GM18907 (cell line): Measurements from ENCODE around the gene RAVER2.
"Not testable (repeated sequence)": the region's sequence is repeated elsewhere in the genome, so short reads cannot be mapped to it uniquely, and the experiment has no call there.

ENCODE experiments used
- ATAC-seq: cut with Tn5 transposase; IDR thresholded peaks from one replicate; pipeline ENCODE4 v1.9.1; 2021; ENCODE audit warnings: mild to moderate bottlenecking, moderate library complexity; ENCODE audit not compliant: unreplicated experiment

RAVER2 gene, protein sequence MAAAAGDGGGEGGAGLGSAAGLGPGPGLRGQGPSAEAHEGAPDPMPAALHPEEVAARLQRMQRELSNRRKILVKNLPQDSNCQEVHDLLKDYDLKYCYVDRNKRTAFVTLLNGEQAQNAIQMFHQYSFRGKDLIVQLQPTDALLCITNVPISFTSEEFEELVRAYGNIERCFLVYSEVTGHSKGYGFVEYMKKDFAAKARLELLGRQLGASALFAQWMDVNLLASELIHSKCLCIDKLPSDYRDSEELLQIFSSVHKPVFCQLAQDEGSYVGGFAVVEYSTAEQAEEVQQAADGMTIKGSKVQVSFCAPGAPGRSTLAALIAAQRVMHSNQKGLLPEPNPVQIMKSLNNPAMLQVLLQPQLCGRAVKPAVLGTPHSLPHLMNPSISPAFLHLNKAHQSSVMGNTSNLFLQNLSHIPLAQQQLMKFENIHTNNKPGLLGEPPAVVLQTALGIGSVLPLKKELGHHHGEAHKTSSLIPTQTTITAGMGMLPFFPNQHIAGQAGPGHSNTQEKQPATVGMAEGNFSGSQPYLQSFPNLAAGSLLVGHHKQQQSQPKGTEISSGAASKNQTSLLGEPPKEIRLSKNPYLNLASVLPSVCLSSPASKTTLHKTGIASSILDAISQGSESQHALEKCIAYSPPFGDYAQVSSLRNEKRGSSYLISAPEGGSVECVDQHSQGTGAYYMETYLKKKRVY

DNA sequence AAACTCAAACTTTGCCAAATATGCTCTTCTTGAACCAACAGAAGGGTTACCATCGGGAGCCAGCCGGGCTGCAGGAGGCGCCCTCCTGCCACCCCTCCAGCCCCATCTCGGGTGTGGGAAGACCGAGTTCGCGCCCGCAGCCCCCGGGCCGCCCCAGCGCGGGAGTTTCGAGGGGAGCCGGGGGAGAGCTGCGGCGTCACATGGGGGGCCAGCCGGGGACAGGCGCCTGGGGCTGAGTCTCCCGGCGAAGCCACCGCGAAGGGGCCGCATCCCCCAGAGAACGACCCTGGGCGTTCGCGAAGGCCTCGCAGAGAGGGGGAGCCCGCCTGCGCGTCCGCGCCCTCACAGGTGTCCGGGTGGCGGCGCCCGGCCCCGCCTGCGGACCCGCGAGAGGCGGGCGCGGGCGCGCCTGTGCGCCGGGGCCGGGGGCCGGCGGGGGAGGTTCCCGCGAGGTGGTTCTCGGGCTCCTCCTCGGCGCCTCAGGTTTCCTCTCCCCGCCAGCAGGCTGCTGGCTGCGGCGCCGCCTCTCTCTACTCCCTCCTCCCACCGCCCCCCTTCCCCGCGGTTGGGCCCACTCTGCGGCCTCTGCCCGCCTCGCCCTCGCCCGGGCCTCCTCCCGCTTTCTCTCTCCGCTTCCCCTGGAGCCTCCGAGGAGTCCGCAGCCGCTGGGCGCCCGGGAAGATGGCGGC, at the start of gene RAVER2:
Gene RAVER2, plus strand, starts transcription at position 584 of the 689 bp plus-strand sequence. Its CDS starts 98 bp downstream, at position 682.
- ATAC-seq = peak; percentile 65

DNA sequence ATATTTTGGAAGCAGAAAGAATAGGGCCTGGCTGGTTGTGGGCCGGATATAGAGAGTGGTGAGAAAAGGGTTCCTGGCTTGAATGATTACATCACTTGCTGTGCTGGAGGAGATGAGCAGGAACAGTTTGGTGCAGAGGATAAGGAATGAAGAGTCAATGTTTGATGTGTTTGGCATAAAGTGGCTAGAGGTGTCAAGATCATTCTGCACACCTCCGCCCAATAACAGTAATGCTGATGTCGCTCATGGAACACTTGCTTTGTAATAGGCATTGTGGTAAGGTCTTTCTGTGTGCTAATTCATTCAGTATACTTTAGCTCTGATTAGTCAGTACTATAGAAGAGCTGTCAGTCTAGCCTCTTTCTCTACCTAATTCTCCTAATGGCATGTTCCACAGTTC, 48.0 kb upstream of the RAVER2 start:
- no peak for ATAC-seq

DNA sequence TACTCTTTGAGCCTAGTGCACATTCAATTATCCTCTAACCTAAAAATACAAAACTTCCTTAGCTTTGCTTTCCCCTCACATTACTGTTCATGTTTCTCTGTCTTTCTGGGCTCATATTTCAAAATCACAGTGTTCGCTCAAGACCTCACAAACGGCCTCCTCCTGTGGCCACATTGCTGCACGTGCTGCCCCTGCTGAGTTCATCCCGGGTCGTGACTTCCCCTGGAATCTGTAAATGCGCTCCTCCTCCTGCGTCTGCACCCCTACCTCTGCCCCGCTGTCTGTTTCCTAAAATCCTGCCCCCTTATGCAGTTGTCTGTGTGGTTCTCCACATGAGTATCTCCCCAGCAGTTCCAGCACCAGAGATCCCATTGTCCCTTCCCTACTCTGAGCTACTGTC, 45.5 kb upstream of the RAVER2 start:
- no peak for ATAC-seq

DNA sequence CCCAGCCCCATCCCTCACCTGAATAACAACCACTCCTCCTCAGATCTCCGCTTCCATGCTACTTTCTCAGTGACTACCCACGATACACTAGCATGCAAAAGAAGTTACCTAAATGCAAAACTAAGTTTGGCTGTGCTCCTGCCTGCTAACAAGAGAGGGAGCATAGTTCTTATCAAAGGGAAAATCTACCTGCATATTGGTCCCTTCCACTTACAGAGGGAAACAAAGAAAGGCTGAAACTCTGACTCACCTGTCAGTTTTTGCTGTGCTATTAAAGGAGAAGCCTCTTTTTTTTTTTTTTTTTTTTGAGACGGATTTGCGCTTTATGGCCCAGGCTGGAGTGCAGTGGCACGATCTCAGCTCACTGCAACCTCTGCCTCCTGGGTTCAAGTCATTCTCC, 43.8 kb upstream of the RAVER2 start:
- no peak for ATAC-seq

DNA sequence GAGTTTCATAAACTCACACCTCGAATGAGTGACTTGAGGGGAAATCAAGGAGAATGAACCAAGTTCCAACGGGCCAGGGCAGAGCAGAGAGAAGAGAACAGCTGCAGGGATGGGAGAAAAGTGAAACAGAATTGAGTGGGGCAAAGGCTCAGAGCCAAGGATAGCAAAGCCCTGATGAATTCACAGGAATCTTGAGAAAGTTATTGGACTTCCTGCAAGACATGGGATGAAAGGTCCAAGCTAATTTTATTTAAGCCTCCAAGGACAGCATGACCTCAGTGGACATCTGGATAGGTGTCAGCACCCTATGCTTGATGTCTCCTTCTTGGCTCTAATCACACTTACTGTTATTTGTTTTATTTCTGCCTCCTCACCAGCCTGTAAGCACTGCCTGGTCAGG, 43.0 kb upstream of the RAVER2 start:
- ATAC-seq = no peak

DNA sequence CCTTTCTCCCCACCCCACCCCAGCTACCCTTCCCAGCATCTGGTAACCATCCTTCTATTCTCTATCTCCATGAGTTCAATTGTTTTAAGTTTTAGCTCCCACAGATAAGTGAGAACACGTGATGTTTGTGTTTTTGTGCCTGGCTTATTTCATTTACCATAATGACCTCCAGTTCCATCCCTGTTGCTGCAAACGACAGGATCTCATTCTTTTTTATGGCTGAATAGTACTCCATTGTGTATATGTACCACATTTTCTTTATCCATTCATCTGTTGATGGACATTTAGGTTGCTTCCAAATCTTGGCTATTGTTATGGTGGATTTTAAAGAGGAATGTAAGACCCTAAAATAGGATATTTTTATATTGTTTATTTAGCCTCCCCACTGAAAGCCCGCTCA, 42.2 kb upstream of the RAVER2 start:
- ATAC-seq = not testable (repeated sequence)

DNA sequence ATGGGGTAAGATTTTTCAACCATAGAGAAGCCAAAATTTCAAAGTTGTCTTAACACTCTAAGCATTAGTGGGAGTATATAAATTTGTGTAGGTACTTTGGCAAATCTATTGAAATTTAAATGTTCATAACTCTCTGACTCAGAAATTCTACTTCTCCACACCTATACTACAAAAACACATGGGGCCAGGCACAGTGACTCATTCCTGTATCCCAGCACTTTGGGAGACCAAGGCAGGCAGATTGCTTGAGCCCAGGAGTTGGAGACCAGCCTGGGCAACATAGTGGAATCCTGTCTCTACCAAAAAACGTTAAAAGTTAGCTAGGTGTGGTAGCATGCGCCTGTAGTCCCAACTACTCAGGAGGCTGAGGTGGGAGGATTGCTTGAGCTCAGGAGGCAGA, 41.3 kb upstream of the RAVER2 start:
- ATAC-seq = no peak

DNA sequence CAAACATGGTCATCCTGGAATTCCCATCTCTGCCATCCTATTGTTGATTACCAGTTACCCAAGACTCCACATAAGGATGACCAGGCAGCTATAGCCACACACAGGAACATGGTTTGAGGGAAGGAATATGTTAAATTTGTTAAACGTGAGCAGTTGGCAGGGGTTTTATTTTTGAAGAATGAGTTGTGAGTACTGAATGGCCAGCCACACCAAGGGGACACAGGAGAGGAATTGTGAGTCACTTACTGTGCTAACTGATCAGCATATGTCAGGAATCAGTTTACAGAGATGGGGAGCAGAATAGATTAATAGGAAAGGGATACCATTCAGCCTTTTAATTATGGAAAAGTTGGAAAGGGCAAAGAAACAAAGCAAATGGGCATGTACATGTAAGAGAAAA, 39.3 kb upstream of the RAVER2 start:
- no peak for ATAC-seq

DNA sequence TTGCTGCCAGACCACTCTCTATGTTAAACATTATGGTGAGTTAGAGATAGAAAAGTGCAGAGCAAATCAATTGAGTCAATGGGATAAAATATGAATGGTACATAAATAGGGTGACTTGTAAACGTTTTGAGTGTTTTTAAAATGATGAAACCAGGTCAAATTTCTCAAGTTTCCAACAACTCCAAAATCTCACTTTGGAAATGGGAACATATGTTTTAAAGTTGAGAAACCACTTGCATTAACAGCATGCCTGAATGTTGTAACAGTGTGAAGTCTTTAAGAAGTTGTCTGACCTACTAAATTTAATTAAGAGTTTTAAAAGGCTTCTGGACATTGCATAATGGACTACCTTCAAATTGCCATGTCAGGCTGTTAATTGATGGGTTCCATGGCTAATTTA, 33.6 kb upstream of the RAVER2 start:
- ATAC-seq = no peak

DNA sequence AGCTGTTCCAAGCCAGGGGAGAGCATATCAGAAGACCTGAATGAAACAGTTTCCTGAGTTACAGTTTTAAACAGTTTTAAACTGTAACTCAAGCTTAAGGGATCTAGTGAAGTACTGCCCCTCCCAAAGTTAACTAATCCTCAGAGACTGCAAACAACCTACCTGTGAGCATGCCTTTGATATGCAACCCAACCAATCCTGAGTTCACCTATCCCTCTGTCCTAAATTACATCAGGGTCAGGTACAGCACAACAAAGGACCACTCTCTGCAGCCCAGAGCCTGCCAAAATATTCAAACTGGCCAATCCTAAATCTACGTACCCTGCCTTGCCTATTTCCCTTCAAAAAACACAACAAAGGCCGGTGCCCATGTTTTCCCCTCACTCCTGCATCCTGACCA, 32.8 kb upstream of the RAVER2 start:
- no peak for ATAC-seq

DNA sequence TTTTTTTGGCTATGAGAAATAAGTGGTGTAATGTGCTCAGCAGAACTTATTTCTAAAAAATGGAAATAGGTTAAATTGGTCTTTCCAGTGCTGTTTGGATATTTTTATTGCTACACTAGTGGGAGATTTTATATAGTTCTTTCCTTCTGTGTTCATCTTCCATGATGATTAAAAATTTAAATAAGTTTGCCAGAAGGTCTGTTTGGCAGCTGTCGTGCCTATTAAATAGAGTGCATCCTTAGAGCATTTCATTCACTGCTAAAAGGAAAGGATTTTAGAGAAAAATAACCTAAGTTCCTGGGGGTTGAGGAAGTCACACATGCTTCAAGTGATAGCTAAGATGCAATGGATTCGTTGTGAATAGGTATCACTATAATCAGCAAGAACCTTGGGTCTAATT, 29.7 kb upstream of the RAVER2 start:
- no peak for ATAC-seq

DNA sequence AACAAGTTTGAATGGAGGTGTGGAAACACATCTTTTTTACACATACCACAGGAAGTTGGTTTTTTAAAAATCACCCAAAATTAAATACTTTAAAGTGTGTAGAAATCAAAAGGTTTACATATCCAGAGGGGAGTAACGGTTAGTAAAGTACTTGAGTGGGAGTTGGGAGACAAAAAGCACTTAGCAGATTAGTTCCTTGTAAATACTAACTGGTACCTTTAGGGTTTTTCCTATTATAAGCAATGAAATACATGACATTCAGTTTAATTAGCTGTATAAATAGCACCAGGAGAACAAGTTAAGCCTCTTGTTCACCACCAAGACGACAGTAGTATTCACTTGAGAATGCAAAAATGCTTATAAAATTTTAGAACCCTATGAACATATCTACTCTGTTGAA, 23.7 kb upstream of the RAVER2 start:
- ATAC-seq = no peak

DNA sequence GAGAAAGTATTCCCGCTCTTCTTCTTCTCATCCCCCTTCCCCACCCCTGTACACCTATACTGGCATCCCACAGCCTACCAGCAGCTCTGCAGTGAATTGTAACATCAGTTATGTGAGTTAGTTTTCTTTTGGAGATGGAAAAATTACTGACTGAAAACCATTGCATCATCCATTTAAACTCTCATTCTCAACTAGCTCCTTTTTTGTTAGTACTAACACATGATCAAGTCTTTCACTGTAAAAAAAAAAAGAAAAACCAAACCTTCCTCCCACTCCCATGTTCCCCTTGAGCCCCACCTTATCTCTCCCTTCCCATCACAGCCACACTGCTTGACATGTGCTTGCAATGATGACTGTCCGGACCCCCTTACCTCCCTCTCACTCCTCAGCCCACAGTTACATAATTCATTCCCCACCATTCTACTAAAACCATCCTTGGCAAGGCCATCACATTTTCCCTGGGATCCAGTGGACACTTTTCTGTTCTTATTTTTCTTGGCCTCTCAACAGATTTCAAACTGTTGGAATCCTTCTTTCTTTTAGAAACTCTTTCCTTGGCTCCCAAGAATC, 23.2 kb upstream of the RAVER2 start:
- no peak for ATAC-seq

DNA sequence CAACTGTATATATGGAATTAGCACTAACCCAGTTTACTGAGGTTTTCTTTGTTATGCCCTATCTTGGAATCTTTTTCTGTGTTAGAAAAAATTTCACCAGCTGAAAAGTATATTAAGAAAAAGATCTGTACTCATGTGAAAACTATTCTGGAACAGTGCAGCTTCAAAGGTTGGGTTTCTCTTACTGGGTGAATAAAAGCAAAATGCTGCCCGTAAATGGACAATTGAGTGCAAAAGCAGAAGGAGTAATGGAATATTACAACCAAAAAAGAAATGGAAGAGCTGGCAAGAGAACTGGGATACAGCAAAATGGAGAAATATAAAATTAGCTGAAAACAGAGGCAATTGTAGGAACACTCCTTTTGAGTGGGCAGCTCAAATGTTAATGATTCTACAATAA, 17.0 kb upstream of the RAVER2 start:
- no peak for ATAC-seq

DNA sequence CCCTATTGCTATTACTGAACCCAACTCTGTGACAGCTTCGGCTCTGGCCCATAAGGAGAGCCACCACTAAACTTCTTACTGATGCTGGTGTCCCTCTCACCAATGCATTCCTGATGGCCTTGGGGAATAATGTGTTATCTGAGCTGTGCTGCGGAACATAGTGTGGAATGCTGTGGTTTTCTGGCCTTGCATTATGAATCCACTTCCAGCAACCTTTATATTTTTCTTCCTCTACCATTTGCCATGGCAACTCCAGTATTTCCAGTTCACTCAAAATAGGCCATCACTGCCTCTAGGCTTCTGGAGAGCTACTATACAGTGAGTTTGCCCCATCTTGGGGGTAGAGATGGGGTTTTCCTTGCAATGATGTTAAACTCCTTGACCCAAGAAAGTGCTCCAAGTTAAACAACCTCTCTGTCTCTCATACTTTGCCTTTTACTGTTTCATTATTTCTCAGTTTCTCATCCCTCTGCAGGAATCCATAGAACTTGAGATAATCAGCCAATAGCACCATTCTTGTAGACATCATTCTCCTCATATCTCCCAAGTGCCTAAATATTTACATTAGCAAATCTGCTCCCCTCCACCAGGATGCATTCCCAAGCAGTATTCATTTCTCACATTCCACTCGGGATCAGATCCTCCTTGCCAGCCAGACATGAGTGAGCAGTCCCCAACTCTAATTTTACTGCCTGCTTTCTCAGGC, 11.1 kb upstream of the RAVER2 start:
- no peak for ATAC-seq

DNA sequence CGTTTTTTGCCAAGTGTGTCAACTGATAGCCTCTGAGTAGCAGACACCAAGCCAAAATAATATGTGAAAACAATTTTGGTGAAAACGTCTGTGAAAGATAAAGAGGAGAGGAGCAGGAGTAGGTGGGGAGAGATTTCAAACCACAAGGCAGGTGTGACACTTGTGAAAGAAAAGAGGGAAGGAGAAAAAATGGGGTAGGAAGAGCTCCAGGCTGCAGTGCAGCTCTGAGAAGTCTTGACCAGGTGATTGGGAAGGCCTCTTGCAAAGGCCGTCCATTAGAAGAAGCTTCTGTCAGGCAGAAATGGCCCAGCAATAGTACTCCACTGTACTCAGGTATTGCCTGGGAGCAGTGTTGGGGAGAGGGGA, 10.6 kb upstream of the RAVER2 start:
- no peak for ATAC-seq

DNA sequence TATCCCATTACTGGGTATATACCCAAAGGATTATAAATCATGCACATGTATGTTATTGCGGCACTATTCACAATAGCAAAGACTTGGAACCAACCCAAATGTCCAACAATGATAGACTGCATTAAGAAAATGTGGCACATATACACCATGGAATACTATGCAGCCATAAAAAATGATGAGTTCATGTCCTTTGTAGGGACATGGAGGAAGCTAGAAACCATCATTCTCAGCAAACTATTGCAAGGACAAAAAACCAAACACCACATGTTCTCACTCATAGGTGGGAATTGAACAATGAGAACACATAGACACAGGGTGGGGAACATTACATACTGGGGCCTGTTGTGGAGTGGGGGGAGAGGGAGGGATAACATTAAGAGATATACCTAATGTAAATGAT, 4.2 kb upstream of the RAVER2 start:
- not testable (repeated sequence) for ATAC-seq

DNA sequence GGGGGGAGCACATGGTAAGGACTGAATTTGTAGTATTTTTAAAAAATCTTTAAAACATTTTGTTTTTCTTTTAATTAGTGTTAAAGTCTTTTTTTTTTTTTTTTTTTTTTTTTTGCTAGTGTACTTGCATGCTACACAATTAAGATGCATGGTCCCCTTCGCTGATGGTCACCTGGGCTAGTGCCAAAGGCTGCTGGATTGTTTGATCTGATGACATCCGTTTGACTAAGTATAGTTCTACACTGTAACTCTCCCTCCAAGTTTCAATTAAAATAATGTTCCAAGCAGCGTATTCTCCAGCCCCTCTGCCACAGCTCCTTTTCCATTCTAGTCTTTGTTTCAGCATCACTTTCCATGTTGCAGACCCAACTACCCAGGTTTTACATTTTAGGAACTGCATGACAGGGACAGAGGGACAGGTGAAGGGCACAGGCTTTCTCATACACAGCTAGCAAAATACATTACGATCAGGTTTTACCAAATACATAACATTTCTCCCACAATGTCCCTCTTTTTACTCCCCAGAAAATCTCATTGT, 852 bp upstream of the RAVER2 start:
- ATAC-seq = no peak

DNA sequence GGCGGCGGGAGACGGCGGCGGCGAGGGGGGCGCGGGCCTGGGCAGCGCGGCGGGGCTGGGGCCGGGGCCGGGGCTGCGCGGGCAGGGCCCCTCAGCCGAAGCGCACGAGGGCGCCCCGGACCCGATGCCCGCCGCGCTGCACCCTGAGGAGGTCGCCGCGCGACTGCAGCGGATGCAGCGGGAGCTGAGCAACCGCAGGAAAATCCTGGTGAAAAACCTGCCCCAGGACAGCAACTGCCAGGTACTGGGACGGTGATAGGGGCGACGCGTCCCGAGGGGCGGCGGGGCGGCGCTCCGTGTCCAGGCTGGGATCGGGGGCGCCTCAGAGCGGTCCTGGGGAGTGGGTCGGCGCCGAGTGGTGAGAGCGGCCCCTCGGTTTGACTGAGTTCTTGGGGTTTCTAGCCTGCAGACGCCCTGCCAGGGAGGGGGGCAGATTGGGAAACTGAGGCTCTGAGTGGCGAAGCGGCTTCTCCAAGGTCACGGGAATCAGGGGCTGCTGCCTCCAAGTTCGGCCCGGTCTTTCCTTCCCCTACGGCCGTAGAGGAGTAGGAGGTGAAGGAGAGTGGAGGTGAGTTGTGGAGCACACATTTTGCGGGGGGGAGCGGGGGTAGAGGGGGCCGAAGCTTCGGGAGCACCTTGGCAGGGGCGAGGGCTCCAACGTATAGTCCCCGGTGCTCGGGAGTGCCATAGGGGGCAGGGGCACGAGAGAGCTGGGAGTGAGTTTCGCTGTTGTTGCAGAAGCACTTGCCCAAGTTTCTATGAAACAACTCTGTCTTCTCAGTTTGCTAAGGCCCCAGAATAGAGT, 508 bp downstream of the RAVER2 start:
- ATAC-seq = peak; percentile 25
